OCI-LY1 (cell line): ENCODE measurements around the gene BLNK.

ENCODE experiments used
- EZH2 ChIP-seq: fragments of 200-600 bp; sonication (generic), shearing (Covaris generic); IDR thresholded peaks from 2 replicates; pipeline ENCODE4 v1.8.0; 2017; ENCODE audit warnings: borderline replicate concordance, mixed run types, mild to moderate bottlenecking, antibody characterized with exemption, low read length, moderate library complexity, mixed read lengths
- TF ChIP-seq, protein P1 (sequence below): fragments of 200-600 bp; sonication (generic), shearing (Covaris generic); IDR thresholded peaks from 2 replicates; pipeline ENCODE4 v1.5.1; 2017; ENCODE audit warnings: mild to moderate bottlenecking, antibody characterized with exemption, low read length, moderate library complexity, mixed read lengths

DNA sequence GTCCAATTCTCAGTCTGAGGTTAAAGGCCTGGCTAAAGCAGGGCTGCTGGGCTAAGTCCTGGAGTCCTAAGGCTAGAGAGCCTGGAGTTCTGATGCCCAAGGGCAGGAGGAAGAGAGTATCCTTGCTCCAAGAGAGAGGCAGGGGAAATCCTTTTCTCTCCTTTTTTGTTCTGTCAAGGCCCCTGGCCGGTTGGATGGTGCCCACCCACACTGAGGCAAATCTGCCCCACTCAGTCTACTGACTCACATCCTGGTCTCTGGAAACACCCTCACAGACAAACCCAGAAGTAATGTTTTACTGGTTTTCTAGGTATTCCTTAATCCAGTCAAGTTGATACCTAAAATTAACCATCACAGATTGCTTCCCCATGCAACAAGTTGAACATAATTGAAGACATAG is 118.3 kb downstream of the BLNK start:
- TF ChIP-seq, protein P1, sequence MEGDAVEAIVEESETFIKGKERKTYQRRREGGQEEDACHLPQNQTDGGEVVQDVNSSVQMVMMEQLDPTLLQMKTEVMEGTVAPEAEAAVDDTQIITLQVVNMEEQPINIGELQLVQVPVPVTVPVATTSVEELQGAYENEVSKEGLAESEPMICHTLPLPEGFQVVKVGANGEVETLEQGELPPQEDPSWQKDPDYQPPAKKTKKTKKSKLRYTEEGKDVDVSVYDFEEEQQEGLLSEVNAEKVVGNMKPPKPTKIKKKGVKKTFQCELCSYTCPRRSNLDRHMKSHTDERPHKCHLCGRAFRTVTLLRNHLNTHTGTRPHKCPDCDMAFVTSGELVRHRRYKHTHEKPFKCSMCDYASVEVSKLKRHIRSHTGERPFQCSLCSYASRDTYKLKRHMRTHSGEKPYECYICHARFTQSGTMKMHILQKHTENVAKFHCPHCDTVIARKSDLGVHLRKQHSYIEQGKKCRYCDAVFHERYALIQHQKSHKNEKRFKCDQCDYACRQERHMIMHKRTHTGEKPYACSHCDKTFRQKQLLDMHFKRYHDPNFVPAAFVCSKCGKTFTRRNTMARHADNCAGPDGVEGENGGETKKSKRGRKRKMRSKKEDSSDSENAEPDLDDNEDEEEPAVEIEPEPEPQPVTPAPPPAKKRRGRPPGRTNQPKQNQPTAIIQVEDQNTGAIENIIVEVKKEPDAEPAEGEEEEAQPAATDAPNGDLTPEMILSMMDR = no peak
- TF ChIP-seq EZH2 = no peak
